GM19463 (cell line): ENCODE data around the gene GRIFIN.
A peak's percentile ranks its signal among the peaks of the same experiment; 100 is the strongest.
"Not testable (repeated sequence)": the region's sequence is repeated elsewhere in the genome, so short reads cannot be mapped to it uniquely, and the experiment has no call there.

Source experiments
- ATAC-seq: cut with Tn5 transposase; IDR thresholded peaks from one replicate; pipeline ENCODE4 v1.9.1; 2021; ENCODE audit warnings: mild to moderate bottlenecking, moderate library complexity; ENCODE audit not compliant: unreplicated experiment

GRIFIN gene

DNA sequence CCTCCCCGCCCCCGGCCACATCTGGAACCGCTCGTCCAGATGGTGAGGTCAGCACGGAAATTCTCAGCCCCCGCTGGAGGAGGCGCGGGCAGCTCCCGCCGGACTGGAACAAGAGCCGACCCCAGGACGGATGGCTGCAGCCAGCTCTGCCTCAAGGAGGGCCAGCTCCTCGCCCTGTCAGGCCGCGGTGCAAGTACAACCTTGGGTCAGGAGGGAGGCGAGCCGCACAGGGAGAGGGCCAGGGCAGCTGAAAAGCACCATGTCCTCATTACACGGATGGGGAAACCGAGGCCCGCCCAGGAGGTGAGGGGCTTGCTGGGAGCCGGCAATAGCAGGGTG lies 3.8 kb upstream of the GRIFIN start:
- ATAC-seq: no peak

DNA sequence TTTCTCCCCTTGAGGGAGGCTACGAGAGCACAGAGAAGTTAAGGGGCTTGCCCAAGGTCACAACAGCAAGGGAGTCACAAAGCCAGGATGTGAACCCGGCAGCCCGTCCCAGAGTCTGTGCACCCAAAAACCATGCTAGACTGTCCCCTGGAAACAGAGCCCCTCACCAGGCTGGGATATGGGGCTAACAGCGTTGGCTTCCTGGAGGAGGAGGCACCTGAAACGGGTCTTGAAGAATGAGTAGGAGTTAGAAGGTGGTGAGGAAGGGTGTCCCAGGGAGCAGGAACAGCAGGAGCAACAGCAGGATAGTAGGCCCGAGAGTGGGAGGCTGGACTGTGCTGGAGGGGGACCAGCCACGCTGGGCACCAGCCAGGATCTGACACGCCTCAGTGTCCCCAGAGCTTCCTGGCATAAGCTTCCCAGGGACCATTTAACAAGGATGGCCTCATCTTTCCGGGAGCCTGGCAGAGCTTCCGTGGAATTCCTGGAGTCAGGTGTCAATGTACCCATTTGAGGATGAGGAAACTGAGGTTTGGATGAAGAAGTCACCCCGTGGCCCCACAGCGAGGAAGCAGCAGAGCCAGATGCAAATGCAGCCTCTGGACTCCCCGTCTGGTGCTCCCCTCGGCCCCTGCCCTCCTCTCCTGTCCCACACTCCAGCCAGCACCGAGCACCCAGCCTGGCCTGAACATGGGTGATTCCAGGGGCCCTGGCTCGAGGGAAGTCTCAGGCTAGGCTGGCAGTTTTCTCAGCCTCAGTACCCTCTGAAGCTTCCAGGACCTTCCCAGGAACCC lies 3.3 kb upstream of the GRIFIN start:
- no peak for ATAC-seq

DNA sequence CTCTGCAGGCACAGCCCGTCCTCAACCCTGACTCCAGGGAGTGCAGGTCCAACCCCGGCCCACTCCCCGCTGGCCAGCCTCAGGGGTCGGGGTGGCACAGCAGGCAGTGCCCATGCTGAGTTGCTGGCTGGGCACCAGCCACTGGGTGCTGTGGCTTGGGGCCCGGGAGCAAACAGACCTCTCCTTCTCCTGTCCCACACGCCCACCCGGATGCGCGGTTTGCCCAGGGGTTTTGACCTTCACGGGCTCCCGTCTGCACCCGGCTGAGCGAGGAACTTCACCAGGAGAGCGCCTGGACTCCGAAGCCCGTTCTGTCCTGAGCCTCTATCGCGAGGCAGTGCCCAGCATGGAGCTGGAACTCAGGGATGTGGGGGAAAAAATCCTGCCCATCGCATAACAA lies 2.6 kb upstream of the GRIFIN start:
- ATAC-seq: no peak

DNA sequence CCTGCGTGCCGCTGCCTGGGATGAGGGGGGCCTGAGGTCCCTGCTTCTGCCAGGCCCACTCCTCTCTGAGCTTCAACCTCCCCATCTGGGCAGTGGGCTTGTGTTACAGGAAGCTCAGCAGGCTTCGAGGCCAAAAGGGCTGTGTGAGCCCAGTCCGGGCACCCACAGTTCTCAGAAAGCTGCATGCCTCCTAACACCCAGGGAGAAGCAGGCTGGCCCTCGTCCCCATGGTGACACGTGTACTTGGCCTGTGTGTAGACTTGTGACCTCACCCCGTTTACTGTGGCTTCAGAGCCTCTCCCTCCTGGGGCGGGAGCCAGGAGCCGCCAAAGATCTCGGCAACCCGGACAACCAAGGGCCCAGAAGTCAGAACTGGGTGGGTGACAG lies 2.2 kb upstream of the GRIFIN start:
- ATAC-seq: no peak

DNA sequence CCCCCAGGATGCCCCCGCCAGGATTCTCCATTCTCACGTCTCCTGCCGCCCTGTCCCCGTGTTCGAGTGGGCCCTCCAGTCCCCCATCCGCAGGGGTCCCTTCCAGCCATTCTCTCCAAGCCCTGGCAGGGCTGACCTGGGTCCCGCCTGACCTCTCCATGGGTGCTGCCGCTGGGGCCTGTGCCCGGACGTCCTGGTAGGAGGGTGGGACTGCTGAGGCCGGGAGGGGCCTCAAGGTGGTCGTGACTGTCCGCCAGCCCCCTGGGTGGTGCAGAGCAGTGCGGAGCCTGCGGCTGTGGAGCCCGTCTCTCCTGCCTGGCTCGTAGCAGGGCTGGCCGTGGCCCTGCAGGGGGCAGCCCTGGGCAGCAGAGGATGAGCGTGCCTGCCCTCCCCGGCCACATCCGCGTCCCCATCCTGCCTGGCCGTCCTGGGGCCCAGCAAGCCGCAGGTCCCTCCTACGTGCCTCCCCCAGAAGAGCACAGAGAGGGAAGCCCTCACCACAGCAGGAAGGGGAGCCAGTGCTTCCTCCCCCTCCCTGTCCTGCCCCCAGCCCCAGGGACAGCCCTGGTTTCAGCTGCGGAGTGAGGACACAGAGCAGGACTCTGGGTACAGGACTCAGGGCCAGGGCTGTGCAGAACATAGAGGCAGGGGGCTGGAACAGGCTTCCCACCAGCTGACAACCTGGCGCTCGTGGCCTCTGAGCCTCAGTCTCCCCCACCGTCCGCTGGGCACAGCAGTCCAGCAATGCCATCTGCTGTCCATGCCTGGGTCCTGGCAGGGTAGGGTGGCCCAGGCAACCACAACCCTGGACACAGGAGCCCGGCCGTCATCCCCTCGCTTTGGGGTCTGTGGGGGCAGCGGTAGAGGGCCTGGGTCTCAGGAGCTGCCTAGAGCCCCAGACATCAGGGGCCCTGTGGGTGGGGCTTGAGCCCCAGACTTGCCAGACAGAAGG lies 1.5 kb upstream of the GRIFIN start:
- peak; percentile 66 for ATAC-seq

DNA sequence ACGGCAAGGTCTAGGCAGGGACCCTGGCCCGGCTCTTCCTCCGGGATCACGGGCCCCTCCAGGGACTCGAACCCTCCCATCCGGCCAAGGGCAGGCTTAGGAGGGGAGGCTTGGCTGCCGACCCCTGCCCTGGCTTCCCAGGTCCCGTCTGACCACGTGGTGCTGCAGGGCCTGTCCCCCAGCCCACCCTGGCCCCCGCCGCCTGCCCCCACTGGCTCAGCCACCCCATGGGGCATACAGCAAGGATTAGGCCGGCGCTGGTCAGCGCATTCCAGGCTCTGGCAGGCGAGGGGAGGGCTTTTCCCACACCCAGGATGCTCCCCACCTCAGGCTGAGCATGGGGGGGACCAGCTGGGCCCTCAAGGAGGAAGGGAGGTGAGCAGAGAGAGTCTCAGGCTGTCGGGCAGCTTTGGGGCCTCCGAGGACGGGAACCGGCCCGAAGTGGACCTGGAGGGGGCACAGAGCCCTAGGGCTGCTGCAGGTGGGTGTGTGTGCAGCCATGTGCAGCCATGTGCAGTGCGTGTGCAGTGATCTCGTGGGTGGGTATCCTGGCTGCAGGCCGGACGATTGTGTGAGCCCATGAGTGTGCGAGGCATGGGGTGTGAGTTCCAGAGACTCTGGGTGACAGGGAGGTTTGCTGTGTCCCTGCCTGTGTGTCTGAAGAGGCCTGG lies 713 bp upstream of the GRIFIN start:
- ATAC-seq: no peak

DNA sequence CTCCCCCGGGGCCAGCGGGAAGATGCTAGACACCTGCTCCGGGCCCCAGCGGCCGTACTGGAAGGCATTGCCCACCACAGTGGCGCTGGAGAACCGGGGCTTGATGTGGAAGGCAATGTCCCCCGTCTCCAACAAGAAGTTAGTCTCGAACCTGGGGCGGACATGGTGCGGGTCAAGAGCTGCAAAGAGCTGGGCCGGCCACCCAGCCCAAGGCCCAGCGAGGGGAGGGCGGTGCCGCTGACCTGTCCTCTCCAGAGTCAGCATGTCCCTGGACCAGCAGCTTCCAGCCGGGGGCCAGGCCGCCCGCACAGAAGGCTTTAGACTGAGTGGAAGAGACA lies 551 bp downstream of the GRIFIN start:
- no peak for ATAC-seq

DNA sequence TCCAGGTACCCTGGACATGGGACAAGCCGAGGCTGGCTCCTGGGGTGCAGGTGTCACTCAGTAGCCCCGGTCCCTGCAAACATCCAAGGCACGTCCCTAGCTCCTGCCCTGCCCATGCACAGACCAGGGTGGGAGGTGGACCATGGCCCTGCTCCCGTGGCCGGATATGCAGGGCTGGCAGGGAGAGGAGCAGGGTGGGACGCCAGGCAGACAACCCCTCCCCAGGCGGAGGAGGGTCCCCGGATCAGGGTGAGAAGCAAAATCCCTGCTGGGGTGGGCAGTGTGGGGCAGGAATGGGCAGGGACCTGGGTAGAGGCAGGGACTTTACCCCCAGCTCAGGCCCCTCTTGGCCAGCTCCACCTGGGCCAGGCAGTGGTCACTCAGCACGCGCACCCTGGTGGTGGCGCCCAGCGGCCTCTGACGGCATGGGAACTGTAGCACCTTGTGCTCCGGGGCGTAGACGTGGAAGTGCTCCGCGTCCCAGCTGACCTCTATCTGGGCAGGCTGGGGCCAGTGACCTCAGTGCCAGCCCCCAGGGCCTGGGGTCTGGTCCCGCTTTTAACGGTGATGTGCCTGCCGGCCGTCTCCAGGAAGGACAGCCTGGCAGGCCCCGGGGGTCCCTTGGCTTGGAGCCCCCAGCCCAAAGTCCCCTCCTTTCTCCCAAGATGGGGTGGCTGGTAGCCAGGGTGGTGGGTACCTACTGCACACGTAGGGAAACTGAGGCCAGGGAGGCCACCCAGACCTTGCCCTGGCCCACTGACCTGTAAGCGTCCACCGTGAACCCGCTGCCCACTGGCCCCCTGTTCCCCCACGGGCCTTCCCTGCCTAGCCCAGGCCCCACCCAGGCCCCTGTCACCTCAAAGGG lies 1.2 kb downstream of the GRIFIN start:
- no peak for ATAC-seq

DNA sequence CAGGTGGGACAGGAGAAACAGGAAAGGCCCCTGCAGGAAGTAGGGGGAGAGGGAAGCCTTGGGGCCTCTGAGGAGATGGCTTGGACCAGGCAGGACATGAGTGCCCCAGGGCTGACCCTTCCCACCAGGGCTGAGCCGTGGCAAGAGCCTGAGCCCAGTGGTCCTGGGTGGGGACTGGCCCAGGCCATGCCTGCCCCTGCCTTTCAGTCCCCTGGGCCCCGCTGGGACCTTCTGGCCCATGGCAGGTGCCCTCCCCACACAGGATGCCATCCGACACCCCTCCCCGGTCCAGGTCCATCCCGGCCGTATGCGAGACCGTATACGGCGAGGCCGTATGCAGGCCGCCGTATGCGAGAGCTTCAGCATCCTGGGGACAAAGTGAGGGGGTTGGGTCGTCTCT lies 2.0 kb downstream of the GRIFIN start:
- ATAC-seq: no peak

DNA sequence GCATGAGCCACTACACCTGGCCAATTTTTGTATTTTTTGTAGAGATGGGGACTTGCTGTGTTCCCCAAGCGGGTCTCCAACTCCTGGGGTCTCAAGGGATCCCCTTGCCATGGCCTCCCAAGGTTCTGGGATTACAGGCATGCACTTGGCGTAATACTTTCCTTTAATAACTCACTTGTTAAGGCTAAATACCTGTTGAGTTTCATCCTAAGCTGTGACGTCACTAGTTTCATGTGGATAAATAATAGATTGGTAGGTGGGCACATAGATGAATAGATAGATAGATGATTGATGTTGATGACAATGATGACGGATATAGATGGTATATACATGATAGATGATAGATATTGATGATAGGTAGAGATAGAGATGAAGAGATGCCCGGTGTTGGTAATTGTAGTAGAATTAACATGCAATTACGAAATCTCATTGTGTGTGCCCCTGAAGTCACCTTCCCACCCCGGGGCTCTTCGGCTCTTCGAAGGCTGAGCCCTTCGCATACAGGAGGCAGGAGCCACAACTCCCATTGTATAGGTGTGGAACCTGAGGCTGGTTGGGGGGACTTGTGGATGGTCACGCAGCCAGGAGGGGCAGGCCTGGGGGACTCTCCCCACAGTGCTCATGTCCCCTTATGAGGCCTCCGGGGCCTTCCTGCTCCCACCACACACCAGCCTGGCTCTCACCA lies 2.6 kb downstream of the GRIFIN start:
- ATAC-seq: no peak

DNA sequence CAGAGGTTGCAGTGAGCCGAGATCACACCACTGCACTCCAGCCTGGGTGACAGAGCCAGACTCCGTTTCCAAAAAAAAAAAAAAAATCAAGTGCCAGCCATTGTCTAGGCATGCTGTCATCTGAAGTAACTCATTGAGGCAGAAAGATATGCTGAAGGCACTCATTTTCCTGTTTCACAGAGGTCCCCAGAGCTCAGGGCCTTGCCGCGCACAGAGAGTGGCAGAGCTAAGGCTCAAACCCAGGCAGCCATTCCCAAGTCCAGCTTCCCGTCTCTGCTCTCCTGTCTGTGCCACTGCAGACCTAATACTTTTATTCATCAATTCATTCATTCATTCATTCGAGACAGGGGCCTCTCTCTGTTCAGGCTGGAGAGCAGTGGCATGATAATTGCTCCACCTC lies 3.5 kb downstream of the GRIFIN start:
- no peak for ATAC-seq

DNA sequence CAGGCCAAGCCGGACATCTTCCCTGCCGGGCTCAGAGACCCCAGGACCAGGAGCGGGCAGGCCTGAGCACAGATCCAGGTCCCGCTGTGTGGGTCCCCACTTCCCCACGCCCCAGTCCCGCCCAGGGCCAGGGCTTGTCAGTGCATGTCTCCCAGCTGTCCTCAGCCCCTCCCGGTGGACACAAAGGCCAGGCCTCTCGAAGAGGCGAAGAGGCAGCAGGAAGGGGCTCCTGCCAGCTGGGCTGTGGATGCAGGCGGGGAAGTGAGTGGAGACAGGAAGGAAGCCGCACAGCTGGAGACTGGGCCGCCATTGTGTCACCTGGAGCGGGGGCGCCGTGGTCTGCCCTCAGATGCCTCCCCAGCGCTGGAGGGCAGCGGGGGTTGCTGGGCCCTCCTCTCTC lies 4.8 kb downstream of the GRIFIN start:
- no peak for ATAC-seq

DNA sequence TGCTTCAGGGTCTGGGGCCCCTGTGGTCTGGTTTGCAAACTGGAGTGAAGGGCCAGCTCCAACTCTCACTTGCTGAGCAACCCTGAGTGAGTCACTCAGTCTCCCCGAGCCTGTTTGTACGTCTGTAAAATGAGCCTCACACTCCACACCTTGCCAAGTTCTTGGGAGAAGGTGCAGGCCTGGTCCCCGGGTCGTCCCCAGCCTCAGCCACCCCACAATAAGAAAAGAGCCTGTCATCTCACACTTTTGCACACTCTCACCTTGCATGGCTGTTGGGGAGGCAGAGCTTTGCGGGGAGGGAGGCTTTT lies 5.2 kb downstream of the GRIFIN start:
- ATAC-seq: no peak

DNA sequence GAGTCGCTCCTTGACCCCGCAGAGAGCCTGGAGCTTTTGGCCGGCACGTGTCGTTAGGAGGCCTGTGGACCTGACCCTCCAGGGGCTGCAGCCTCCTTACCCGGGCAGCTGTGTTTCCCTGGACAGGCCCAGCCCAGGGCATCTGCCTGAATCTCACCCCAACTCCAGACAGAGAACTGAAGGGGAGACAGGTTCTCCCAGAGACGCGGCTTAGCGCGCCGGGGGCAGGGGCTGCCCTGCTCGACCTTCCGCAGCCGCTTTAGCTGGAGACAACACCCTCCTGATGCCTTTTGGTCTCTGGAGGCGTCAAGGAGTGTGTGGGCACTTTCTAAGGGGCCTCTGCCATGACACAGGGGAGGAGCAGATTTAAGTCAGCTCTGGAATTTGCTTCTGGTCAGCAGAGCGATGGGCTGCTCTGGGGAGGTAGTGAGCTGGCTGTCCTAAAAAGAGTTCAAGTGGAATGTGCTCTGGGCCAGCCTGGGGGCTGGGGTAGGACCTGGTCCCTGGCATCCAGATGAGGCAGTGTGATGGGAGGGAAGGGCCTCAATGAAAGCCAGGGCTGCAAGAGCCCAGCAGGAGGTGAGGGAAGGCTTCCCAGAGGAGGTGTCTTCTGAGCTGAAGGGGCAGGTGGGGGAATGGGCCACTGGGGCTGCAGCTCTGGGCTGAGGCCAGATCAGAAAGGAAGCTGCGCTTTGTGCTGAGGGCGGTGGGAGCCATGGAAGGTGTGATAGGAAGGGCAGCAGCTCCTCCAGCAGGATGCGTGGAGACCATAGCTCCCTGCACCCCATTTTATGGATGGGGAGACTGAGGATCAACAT lies 5.8 kb downstream of the GRIFIN start:
- ATAC-seq: no peak

DNA sequence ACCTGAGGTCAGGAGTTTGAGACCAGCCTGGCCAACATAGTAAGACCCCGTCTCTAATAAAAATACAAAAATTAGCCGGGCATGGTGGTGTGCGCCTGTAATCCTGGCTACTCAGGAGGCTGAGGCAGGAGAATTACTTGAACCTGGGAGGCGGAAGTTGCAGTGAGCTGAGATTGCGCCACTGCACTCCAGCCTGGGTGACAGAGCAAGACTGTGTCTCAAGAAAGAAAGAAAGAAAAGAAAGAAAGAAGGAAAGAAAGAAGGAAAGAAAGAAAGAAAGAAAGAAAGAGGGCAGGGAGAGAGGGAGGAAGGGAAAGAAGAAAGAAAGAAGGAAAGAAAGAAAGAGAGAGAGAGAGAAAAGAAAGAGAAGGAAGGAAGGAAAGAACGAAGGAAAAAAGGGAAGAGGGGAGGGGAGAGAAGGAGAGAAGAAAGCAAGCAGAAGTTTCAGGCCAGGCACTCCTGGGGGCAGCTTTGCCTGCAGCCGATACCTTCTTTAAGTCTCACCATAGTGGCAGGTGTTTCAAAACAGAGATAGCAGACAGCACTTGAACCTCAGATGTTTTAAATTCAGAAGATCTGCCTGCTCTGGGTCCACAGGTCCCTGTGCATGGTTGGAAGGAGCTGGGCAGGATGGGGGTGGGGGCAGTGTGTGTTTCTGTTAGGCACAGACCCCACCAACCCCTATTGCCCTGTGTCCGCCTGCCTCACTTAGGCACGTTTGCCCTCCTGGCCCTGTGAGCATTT lies 6.6 kb downstream of the GRIFIN start:
- not testable (repeated sequence) for ATAC-seq

DNA sequence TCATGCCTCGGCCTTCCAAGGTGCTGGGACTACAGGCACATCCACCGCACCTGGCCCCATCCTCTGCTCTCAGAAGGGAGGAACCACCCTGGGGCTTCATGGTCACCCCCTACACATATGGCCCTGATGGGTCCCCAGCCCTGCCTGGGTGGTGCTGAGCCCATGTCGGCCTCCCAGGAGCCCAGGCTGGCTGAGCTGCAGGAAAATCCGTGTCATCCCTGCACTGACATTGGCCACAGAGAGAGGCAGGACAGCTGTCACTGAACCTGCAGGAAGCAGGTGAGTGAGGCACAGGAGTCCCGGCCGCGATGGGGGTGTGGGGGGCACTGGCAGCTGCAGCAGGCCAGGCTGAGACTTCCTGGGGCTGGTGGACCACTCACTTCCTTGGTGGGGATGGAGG lies 8.0 kb downstream of the GRIFIN start:
- ATAC-seq: no peak

DNA sequence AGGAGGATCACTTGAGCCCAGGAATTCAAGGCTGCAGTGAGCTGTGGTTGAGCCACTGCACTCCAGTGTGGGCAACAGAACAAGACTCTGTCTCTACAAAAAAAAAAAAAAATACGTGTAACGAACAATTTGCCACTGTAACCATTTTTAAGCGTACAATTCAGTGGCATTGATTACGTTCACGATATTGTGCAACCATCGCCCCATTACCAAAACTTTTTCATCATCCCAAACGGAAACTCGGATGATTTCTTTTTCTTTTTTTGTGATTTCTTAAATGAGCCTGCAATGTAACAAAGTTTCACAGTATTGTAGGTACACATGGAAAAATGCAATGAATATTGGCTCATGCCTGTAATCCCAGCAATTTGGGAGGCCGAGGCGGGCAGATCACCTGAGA lies 9.5 kb downstream of the GRIFIN start:
- no peak for ATAC-seq

DNA sequence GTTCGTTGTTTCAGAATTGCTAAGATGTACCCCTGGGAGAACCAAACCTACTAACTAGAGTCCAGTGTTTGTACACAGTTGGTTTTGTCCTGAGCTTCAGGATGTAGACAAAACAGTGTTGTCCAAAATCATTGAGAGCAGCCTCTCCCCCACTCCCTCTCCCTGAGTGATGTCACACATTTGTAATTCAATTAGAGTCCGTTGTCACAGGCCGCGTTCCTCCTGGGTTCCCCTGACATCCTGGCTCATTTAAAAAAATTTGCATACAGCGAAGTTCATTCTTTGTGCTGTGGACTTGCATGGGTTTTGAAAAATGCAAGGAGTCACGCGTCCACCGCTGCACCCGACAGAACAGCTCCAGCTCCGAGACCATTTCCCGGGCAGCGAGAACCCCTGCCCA lies 10.3 kb downstream of the GRIFIN start:
- ATAC-seq: no peak

DNA sequence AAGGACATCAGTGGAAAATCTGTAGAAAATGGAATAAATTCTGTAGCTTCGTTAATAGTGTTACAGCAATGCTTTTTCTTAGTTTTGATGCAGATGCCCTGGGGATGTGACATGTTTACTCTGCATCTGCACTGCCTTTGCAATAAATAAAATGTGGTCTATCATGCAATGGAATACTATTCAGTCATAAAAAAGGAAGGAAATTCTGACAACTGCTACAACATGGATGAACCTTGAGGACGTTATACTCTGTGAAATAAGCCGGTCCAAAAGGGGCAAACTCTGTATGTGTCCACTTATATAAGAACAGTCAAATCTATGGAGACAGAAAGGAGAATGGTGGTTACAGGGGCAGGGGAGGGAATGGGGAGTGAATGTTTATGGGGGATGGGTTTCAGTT lies 13.5 kb downstream of the GRIFIN start:
- ATAC-seq: no peak
